ENCODE measurements around the gene KIR2DL4.
"Not testable (repeated sequence)": the region's sequence is repeated elsewhere in the genome, so short reads cannot be mapped to it uniquely, and the experiment has no call there.

The KIR2DL4 gene

GRCh38 chr19:54804571-54804970, 1.2 kb downstream of the KIR2DL4 start:
- DNase-seq (ENCODE audit: low read depth in 2 of 2) = no peak

GRCh38 chr19:54805665-54806515, 2.5 kb downstream of the KIR2DL4 start:
- no peak for DNase-seq (ENCODE audit: low read depth in 2 of 2)

- no peak for DNase-seq (ENCODE audit: low read depth in 2 of 2)
These were observed 3.1 kb downstream of the KIR2DL4 start for GRCh38 chr19:54806516-54806838.

GRCh38 chr19:54814571-54814970, 11.2 kb downstream of the KIR2DL4 start:
- DNase-seq (ENCODE audit: low read depth in 2 of 2) = not testable (repeated sequence)

- DNase-seq (ENCODE audit: low read depth in 2 of 2) = not testable (repeated sequence)
These were observed 12.8 kb downstream of the KIR2DL4 start, which contains the start of gene KIR3DL1 for GRCh38 chr19:54816251-54816650. Gene KIR3DL1, plus strand, starts transcription at chr19:54816468.

GRCh38 chr19:54817670-54818536, 14.5 kb downstream of the KIR2DL4 start:
- DNase-seq (ENCODE audit: low read depth in 2 of 2) = no peak

GRCh38 chr19:54824416-54824815, 21.0 kb downstream of the KIR2DL4 start:
- DNase-seq (ENCODE audit: low read depth in 2 of 2) = not testable (repeated sequence)

- DNase-seq (ENCODE audit: low read depth in 2 of 2) = not testable (repeated sequence)
These were observed 21.9 kb downstream of the KIR2DL4 start for GRCh38 chr19:54825326-54825725.

- not testable (repeated sequence) for DNase-seq (ENCODE audit: low read depth in 2 of 2)
These were observed 24.7 kb downstream of the KIR2DL4 start for GRCh38 chr19:54828064-54828463.

GRCh38 chr19:54832496-54832895, 29.1 kb downstream of the KIR2DL4 start, which contains the start of gene KIR2DS4:
Gene KIR2DS4, plus strand, starts transcription at chr19:54832676.
- DNase-seq (ENCODE audit: low read depth in 2 of 2) = not testable (repeated sequence)

- peak in 1 of 2 donors; percentile 21 for DNase-seq (ENCODE audit: low read depth in 2 of 2)
These were observed 31.7 kb downstream of the KIR2DL4 start for GRCh38 chr19:54835126-54835525.

GRCh38 chr19:54837522-54837921, 34.1 kb downstream of the KIR2DL4 start:
- not testable (repeated sequence) for DNase-seq (ENCODE audit: low read depth in 2 of 2)

- not testable (repeated sequence) for DNase-seq (ENCODE audit: low read depth in 2 of 2)
These were observed 39.8 kb downstream of the KIR2DL4 start for GRCh38 chr19:54843171-54843570.

- DNase-seq (ENCODE audit: low read depth in 2 of 2) = not testable (repeated sequence)
These were observed 46.7 kb downstream of the KIR2DL4 start, which contains the start of gene KIR3DL2 for GRCh38 chr19:54850061-54850640. Gene KIR3DL2, plus strand, starts transcription at chr19:54850443. Its CDS starts 33 bp downstream, at chr19:54850476.

- no peak for DNase-seq (ENCODE audit: low read depth in 2 of 2)
These were observed 47.5 kb downstream of the KIR2DL4 start for GRCh38 chr19:54850930-54851329.

GRCh38 chr19:54851353-54851752, 47.9 kb downstream of the KIR2DL4 start:
- DNase-seq (ENCODE audit: low read depth in 2 of 2) = no peak

- not testable (repeated sequence) for DNase-seq (ENCODE audit: low read depth in 2 of 2)
These were observed 51.8 kb downstream of the KIR2DL4 start for GRCh38 chr19:54855241-54855640.

GRCh38 chr19:54858476-54858875, 55.1 kb downstream of the KIR2DL4 start:
- DNase-seq (ENCODE audit: low read depth in 2 of 2) = not testable (repeated sequence)

- not testable (repeated sequence) for DNase-seq (ENCODE audit: low read depth in 2 of 2)
These were observed 56.0 kb downstream of the KIR2DL4 start for GRCh38 chr19:54859421-54859820.

- DNase-seq (ENCODE audit: low read depth in 2 of 2) = not testable (repeated sequence)
These were observed 60.0 kb downstream of the KIR2DL4 start for GRCh38 chr19:54863459-54863858.
